Osteocyte (in vitro differentiated cells): ENCODE measurements around the gene RPS6KA2. TPM values are rescaled to one million over a fixed set of nuclear protein-coding genes. Genes with fewer than 3 reads are reported as not detected.

Source experiments
- DNase-seq: peaks from one replicate; pipeline ENCODE4 v3.0.0; 2021; ENCODE audit warnings: mixed read lengths; ENCODE audit not compliant: unreplicated experiment; ENCODE audit errors: extremely low spot score
- H3K27ac Mint-ChIP-seq: one replicate; pipeline ENCODE4 v1.8.0; 2021; ENCODE audit warnings: mild to moderate bottlenecking, mixed read lengths; ENCODE audit not compliant: unreplicated experiment
- H3K27me3 Mint-ChIP-seq: one replicate; pipeline ENCODE4 v1.8.0; 2021; ENCODE audit warnings: mixed read lengths; ENCODE audit not compliant: unreplicated experiment
- H3K36me3 Mint-ChIP-seq: one replicate; pipeline ENCODE4 v1.8.0; 2021; ENCODE audit warnings: mixed read lengths; ENCODE audit not compliant: unreplicated experiment
- H3K4me1 Mint-ChIP-seq: one replicate; pipeline ENCODE4 v1.8.0; 2021; ENCODE audit warnings: mixed read lengths; ENCODE audit not compliant: unreplicated experiment
- H3K4me3 Mint-ChIP-seq: one replicate; pipeline ENCODE4 v1.8.0; 2021; ENCODE audit warnings: mild to moderate bottlenecking, moderate library complexity, mixed read lengths; ENCODE audit not compliant: unreplicated experiment
- H3K9me3 Mint-ChIP-seq: one replicate; pipeline ENCODE4 v1.8.0; 2021; ENCODE audit warnings: mixed read lengths; ENCODE audit not compliant: unreplicated experiment
- total RNA-seq: library from RNA; stranded (reverse); gene quantifications from 2 replicates; pipeline ENCODE4 v1.2.1, GENCODE V29; 2021
- TF ChIP-seq, protein P1 (sequence below): fragments of 200-600 bp; sonication (generic); IDR thresholded peaks from 2 replicates; pipeline ENCODE4 v1.5.0; 2021; ENCODE audit warnings: antibody characterized with exemption, mild to moderate bottlenecking, moderate library complexity

Gene RPS6KA2
- total RNA-seq, 1 donor from 2014 or later = 89.9 TPM

DNA sequence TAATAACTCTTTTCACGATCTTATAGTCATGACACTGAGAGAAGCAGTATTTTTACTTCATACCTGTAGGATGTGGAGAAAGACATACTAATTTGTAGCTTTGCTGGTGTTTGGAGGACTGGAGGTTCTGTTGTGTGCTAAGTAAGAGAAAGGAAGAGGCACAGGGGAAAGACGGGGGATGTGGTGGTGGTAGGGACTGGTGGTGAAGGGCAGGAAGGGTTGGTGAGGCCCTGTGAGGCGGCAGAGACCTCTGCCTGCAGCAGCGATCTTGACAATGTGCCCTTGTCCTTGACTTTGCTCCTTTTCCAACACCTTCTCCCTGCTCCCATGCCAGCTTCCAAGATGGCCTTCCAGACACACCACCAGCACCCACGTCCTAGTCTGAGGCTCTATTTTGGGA lies 211.7 kb downstream of the RPS6KA2 start:
- Mint-ChIP-seq H3K27ac (no peak overlapping the region), H3K4me3 (no peak overlapping the region), H3K4me1 (peaks cover 3% of the 10 kb centered on the region), H3K9me3 (peaks cover 4% of the 10 kb centered on the region), H3K27me3 (no peaks in the 10 kb centered on the region), H3K36me3 (peaks cover 51% of the 10 kb centered on the region)
- DNase-seq = no peak
- TF ChIP-seq, protein P1, sequence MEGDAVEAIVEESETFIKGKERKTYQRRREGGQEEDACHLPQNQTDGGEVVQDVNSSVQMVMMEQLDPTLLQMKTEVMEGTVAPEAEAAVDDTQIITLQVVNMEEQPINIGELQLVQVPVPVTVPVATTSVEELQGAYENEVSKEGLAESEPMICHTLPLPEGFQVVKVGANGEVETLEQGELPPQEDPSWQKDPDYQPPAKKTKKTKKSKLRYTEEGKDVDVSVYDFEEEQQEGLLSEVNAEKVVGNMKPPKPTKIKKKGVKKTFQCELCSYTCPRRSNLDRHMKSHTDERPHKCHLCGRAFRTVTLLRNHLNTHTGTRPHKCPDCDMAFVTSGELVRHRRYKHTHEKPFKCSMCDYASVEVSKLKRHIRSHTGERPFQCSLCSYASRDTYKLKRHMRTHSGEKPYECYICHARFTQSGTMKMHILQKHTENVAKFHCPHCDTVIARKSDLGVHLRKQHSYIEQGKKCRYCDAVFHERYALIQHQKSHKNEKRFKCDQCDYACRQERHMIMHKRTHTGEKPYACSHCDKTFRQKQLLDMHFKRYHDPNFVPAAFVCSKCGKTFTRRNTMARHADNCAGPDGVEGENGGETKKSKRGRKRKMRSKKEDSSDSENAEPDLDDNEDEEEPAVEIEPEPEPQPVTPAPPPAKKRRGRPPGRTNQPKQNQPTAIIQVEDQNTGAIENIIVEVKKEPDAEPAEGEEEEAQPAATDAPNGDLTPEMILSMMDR = no peak

DNA sequence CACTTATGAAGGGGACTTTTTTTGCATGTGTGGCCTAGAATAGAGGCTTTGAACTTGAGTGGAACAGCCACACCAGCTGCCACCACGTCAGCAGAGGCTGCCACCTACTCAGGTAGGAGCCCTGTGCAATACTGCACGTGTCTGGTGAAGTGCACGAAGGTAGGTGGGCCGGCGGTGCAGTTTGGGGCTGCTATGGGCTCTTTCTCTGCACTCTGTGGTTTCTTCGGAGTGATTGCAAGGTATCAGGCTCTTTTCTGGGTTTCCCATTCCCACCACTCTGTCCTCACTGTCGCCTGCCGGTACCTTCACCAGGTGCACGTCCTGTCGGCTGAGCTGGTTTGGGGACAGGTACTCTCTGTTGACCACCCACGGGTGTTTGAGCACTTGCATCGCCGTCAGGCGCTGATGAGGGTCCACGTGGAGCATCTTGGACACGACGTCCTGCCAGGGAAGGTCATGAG lies 213.5 kb downstream of the RPS6KA2 start:
- H3K4me3 Mint-ChIP-seq = no peak overlapping the region
- no peaks in the 10 kb centered on the region for H3K27me3 Mint-ChIP-seq
- H3K4me1 Mint-ChIP-seq = no peaks in the 10 kb centered on the region
- peaks cover 4% of the 10 kb centered on the region for H3K9me3 Mint-ChIP-seq
- H3K36me3 Mint-ChIP-seq = peaks cover 53% of the 10 kb centered on the region
- TF ChIP-seq, protein P1 = no peak
- no peak for DNase-seq
- no peak overlapping the region for H3K27ac Mint-ChIP-seq

DNA sequence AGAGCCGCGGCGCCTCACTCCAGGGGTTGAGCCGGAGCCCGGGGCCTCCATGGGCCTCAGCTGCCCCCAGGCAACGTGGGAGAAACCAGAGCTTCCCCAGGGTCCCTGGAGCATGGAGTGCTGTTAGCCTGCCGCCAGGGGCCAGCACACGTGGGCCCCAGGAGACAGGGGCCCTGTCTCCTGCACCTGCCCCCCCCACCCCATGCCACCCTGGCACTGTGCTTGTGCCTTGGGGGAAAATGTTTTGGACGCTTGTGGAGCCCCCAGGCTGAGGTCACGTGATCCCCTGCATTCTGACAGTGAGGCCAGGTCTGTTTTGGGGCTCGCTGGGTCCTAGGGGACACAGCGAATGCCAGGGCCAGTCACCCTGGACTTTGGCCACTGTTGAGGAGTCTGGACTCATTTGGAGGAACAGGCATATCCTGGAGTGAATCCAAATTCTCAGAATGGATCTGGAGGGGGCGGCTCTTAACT lies 214.1 kb downstream of the RPS6KA2 start:
- no peak overlapping the region for H3K4me3 Mint-ChIP-seq
- no peak for DNase-seq
- no peaks in the 10 kb centered on the region for H3K4me1 Mint-ChIP-seq
- TF ChIP-seq, protein P1 = no peak
- peaks cover 4% of the 10 kb centered on the region for H3K9me3 Mint-ChIP-seq
- H3K27me3 Mint-ChIP-seq = no peaks in the 10 kb centered on the region
- H3K36me3 Mint-ChIP-seq = peaks cover 50% of the 10 kb centered on the region
- H3K27ac Mint-ChIP-seq = no peak overlapping the region

DNA sequence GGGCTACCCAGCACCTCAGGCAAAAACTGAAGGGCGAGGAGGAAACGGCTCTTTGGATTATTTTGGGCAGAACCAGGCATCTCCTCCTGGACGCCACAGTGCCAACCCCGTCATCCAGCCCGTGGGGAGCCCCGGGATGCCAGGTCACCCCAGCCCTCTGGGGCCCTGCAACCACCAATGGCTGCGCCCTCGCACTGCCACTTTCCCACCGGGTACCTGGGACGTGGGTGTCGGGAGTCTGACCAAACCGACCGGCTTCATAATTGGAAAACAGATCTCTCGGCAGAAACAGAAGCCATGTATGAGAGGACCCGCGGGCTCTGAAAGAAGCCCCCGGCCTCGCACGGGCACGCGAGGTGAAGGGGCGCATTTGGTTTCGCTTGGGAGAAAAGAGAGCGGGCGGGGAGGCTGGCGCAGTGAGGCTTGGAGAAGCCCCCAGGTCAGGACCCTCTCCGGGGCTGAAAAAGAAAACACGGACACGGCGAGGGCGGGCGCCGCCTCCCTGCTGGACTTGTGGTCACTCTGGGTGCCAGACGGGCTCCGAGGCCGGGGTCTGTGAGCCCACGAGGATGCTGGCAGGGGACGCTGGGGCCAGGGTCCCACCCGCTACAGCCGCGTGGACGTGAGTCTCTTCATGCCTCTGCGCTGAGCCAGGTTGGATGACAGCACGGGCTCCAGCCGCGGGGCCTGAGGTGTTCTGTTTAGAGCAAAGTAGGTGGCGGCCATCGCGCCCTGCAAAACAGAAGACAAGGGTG lies 214.7 kb downstream of the RPS6KA2 start:
- H3K27ac Mint-ChIP-seq = no peak overlapping the region

DNA sequence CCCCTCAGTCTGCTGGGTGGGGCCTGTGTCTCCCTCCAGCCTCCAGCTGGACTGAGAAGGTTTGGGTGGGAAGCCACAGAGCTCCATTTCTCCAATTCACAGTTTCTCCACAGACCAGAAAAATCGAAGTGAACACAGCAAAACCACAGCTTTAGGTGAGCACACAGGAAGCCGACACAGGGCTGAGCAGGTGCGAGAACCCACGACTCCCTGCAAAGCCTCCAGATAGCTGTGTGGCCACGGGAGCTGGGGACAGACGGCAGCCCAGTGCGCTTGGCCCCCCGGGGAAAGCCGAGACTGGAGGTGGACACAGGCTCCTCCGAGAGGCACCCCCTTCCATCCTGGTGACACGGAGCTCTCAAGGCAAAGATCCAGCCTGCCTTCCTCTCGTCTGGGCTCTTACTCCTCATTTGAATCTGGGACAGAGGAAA lies 215.3 kb downstream of the RPS6KA2 start:
- TF ChIP-seq, protein P1 = no peak
- Mint-ChIP-seq H3K36me3 (peaks cover 49% of the 10 kb centered on the region), H3K4me1 (no peaks in the 10 kb centered on the region), H3K27ac (no peak overlapping the region), H3K9me3 (peaks cover 3% of the 10 kb centered on the region), H3K4me3 (no peak overlapping the region), H3K27me3 (no peaks in the 10 kb centered on the region)
- DNase-seq = no peak

More for the DNA sequence above, 214.7 kb downstream of the RPS6KA2 start:
- no peak for DNase-seq
- Mint-ChIP-seq H3K27me3 (no peaks in the 10 kb centered on the region), H3K36me3 (peaks cover 50% of the 10 kb centered on the region), H3K9me3 (peaks cover 4% of the 10 kb centered on the region), H3K4me1 (no peaks in the 10 kb centered on the region), H3K4me3 (no peak overlapping the region)
- TF ChIP-seq, protein P1 = no peak
